Activated T-helper 1 cell treated with anti-CD3 and anti-CD28 coated beads, Interleukin-12 subunit alpha, Interleukin-12 subunit beta, Interleukin-2, Interleukin-4 antibody, amounts not matched to agents 30 ng/mL and 10 ng/mL and 1 ng/mL, durations not matched to agents 14 hours and 24 hours and 36 hours (primary cell): Measurements from ENCODE around the gene CREB5. TPM values are rescaled to one million over a fixed set of nuclear protein-coding genes. Genes with fewer than 3 reads are reported as not detected.

Experiments used
- DNase-seq: peaks from one replicate; pipeline ENCODE4 v3.0.0; 2021; ENCODE audit warnings: low spot score
- H3K27ac Mint-ChIP-seq: one replicate; pipeline ENCODE4 v1.8.0; 2021; ENCODE audit warnings: mild to moderate bottlenecking, mixed read lengths
- H3K27me3 Mint-ChIP-seq: one replicate; pipeline ENCODE4 v1.8.0; 2022; ENCODE audit warnings: mild to moderate bottlenecking, moderate library complexity, mixed read lengths; ENCODE audit not compliant: insufficient read depth
- H3K36me3 Mint-ChIP-seq: one replicate; pipeline ENCODE4 v1.8.0; 2021; ENCODE audit warnings: low read depth, mixed read lengths
- H3K4me1 Mint-ChIP-seq: one replicate; pipeline ENCODE4 v1.8.0; 2021; ENCODE audit warnings: low read depth, mixed read lengths
- H3K4me3 Mint-ChIP-seq: one replicate; pipeline ENCODE4 v1.8.0; 2021; ENCODE audit warnings: mild to moderate bottlenecking, moderate library complexity, mixed read lengths
- H3K9me3 Mint-ChIP-seq: one replicate; pipeline ENCODE4 v1.8.0; 2021; ENCODE audit warnings: mixed read lengths
- intact Hi-C: fragments of 100-400 bp; cut with micrococcal nuclease; formaldehyde crosslinking; loops from one replicate; pipeline ENCODE4 v1.15.1; 2024
- total RNA-seq: library from RNA; stranded (reverse); gene quantifications from 2 replicates; pipeline ENCODE4 v1.2.3, GENCODE V29; 2022

CREB5 gene
- total RNA-seq, 1 donor from 2014 or later = not detected

DNA sequence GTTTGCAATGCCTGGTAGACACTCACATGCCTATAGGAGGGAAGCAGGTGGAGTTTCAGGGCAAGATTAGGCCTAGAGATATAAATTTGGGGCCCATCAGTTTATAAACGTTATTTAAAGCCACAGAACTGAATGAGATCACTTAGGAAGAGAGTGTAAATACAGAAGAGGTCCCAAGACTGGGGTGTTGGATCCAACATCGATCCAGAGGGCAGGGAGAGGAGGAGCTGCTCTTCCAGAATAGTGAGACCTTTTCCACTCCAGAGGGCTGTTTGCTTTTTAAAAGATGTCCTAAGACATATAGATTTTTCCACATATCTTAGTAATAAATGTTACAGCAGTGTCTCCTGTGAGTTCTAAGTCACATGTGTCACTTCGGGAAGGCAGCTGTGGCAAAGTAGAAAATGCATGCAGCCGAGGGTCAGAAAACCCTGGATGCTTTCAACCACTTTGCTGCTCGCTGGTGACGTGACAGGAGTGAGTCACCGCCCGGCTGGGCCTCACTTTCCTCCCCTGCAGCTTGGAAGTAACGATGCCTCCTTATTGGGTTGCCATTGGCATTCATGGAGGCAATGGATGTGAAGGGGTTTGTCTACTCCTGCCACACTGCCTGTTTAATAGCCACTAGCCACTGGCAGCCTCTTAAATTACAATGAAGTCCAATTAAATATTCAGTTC lies 450.4 kb downstream of the CREB5 start:
- Mint-ChIP-seq H3K9me3 (no peaks in the 10 kb centered on the region), H3K4me1 (no peaks in the 10 kb centered on the region), H3K27me3 (peaks cover 8% of the 10 kb centered on the region), H3K4me3 (no peak overlapping the region), H3K36me3 (no peaks in the 10 kb centered on the region), H3K27ac (no peak overlapping the region)
- DNase-seq = no peak
- intact Hi-C loops = no loop called here

DNA sequence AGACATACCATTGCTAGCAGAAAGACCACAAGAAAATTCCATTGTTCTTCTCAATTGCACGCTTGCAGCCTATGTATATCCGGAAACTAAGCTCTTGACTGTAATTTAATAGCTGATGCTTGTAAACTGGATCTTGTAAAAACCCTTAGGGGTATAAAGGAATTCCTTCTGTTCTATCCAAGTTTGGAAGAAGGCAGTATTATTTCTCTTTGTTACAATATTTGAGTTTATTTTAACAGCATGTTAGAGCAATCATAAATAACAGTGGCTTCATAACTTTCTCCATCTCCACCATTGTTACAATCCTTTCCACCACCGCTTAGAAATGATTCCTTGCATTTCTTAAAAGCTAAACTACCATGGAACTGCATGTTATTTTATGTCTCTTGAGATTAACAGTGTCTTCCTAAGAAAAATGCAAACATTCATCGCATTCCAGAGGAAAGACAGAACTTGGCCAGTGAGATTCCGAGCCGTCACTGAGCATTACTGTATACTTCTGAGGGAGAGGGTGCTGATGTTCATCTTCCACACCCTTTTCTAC lies 453.4 kb downstream of the CREB5 start:
- Mint-ChIP-seq H3K27me3 (peaks cover 9% of the 10 kb centered on the region), H3K4me1 (no peaks in the 10 kb centered on the region), H3K4me3 (no peak overlapping the region), H3K27ac (no peak overlapping the region), H3K9me3 (no peaks in the 10 kb centered on the region), H3K36me3 (no peaks in the 10 kb centered on the region)
- no peak for DNase-seq
- intact Hi-C loops = no loop called here

DNA sequence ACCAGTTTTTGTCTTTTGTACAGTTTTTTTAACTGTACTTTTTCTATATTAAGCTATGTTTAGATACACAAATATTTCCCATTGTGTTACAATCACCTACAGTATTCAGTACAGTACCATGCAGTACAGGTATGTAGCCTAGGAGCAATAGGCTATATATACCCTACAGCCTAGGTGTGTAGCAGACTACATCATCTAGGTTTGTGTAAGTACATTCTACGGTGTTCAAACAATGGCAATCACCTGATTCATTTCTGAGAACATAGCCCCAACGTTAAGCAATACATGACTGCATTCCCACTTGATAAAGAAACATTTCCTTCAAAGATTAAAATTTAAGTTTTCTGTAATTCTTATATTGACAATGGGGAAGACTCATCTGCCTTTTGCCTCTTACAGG lies 456.4 kb downstream of the CREB5 start:
- peaks cover 6% of the 10 kb centered on the region for H3K27me3 Mint-ChIP-seq
- no peaks in the 10 kb centered on the region for H3K36me3 Mint-ChIP-seq
- no peak overlapping the region for H3K4me3 Mint-ChIP-seq
- no peaks in the 10 kb centered on the region for H3K4me1 Mint-ChIP-seq
- H3K9me3 Mint-ChIP-seq = no peaks in the 10 kb centered on the region
- no peak overlapping the region for H3K27ac Mint-ChIP-seq
- intact Hi-C loops = no loop called here
- no peak for DNase-seq

DNA sequence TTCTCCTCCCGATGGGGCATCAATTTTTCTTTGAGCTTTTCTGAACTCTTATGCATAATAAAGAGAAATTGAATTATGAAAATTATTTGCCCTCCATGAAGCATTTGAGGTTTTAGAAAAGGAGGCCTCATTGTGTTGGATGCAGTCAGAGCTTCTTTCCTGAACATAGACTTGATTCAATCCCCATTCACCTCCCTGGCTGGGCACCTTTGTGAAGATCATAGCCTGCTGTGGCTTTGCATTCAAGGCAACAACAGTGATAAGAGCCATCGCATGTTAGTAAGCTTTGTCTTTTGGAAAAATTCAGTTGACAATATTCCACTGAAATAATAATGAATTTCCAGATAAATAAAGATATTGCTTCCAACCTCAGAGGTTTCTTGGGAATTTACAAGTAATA lies 458.8 kb downstream of the CREB5 start:
- H3K4me1 Mint-ChIP-seq = no peaks in the 10 kb centered on the region
- no peaks in the 10 kb centered on the region for H3K9me3 Mint-ChIP-seq
- intact Hi-C loops = no loop called here
- H3K36me3 Mint-ChIP-seq = no peaks in the 10 kb centered on the region
- H3K27me3 Mint-ChIP-seq = peaks cover 6% of the 10 kb centered on the region
- no peak overlapping the region for H3K27ac Mint-ChIP-seq
- no peak for DNase-seq
- no peak overlapping the region for H3K4me3 Mint-ChIP-seq

- peaks cover 6% of the 10 kb centered on the region for H3K27me3 Mint-ChIP-seq
- no peak overlapping the region for H3K27ac Mint-ChIP-seq
- no peaks in the 10 kb centered on the region for H3K4me1 Mint-ChIP-seq
- intact Hi-C loops = no loop called here
- no peaks in the 10 kb centered on the region for H3K9me3 Mint-ChIP-seq
- no peak for DNase-seq
- no peak overlapping the region for H3K4me3 Mint-ChIP-seq
- H3K36me3 Mint-ChIP-seq = no peaks in the 10 kb centered on the region
Observed at GRCh38 chr7:28871631-28872030, 459.3 kb downstream of the CREB5 start.

- Mint-ChIP-seq H3K36me3 (no peaks in the 10 kb centered on the region), H3K9me3 (no peaks in the 10 kb centered on the region), H3K4me3 (no peak overlapping the region), H3K27me3 (peaks cover 6% of the 10 kb centered on the region), H3K4me1 (no peaks in the 10 kb centered on the region), H3K27ac (no peak overlapping the region)
- intact Hi-C loops = no loop called here
- no peak for DNase-seq
Observed at GRCh38 chr7:28872226-28872625, 459.9 kb downstream of the CREB5 start.

DNA sequence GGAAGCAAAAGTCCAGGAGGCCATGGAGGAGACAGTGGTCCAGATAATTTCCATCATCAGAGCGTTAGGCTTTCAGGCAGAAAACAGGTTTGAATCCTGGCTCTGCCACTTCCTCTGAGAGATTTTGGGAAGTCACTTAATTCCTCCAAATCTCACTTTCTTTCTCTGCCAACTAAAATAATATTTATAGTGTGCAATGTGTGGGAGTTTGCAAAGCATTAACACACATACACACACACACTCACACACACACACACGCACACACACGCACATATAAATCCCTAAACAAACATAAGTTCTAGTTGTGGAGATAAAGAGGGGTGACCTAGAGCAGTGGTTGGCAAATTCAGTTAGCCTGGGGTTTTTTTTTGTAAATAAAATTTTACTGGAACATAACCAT lies 461.0 kb downstream of the CREB5 start:
- peaks cover 6% of the 10 kb centered on the region for H3K27me3 Mint-ChIP-seq
- intact Hi-C loops = no loop called here
- no peaks in the 10 kb centered on the region for H3K36me3 Mint-ChIP-seq
- no peak for DNase-seq
- H3K4me3 Mint-ChIP-seq = no peak overlapping the region
- H3K4me1 Mint-ChIP-seq = no peaks in the 10 kb centered on the region
- H3K9me3 Mint-ChIP-seq = no peaks in the 10 kb centered on the region
- no peak overlapping the region for H3K27ac Mint-ChIP-seq

- no peak for DNase-seq
- no peak overlapping the region for H3K4me3 Mint-ChIP-seq
- H3K27me3 Mint-ChIP-seq = peaks cover 6% of the 10 kb centered on the region
- intact Hi-C loops = no loop called here
- no peaks in the 10 kb centered on the region for H3K4me1 Mint-ChIP-seq
- H3K9me3 Mint-ChIP-seq = no peaks in the 10 kb centered on the region
- no peak overlapping the region for H3K27ac Mint-ChIP-seq
- H3K36me3 Mint-ChIP-seq = no peaks in the 10 kb centered on the region
Observed at GRCh38 chr7:28874001-28874400, 461.7 kb downstream of the CREB5 start.

Other genes starting within 250 kb of the CREB5 start
- gene JAZF1, start 231.7 kb upstream of the CREB5 start, total RNA-seq = 6.2 and 9.8 TPM in 2 replicates